ENCODE data around the gene MYCBP.
A peak's percentile ranks its signal among the peaks of the same experiment; 100 is the strongest.
"Not testable (repeated sequence)": the region's sequence is repeated elsewhere in the genome, so short reads cannot be mapped to it uniquely, and the experiment has no call there.

The MYCBP gene, protein sequence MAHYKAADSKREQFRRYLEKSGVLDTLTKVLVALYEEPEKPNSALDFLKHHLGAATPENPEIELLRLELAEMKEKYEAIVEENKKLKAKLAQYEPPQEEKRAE

GRCh38 chr1:38873027-38873969 lies at the start of gene MYCBP:
TSS of gene MYCBP (minus strand) at chr1:38873348. CDS start at chr1:38873305, 43 bp downstream.
- DNase-seq: peak; percentile 98

DNA sequence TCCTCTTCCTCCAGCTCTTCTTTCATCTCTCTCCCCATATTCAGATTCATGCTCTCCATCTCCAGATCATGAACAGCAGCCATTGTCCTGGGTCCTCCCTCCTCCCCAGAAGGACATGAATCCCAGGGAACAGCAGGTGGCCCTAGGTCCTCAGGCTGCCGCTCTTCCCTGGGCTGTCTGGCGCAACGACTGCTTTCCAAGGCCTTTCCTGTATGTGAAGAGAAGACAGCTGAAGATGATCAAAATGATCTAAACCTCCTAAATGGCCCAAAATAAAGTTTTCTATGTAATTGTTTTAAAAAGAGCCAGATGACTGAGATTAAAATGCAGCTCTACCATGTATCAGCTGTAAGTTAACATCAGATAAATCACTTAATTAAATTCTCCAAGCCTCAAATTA lies 46.0 kb upstream of the MYCBP start:
- DNase-seq: no peak

DNA sequence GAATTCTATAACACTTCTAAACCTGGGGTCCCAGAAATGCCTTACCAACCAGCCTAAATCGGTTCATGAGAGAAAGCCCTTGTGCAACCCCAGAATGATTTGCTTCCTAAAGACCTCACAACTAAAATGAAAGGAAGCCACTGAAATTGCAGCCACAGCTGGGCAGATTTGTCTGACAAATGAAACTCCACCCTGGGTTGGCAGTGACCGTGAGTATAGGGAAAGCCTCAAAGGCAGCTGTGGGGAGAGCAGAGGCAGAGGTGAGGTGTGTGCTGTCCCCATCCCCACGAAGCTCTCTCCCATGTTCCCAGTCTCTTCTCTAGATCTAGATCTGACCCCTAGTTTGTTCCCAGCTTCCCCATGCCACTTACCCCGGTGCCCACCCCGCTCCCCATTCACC lies 45.4 kb upstream of the MYCBP start:
- no peak for DNase-seq

- DNase-seq: no peak
Measured at GRCh38 chr1:38917772-38918171, 44.6 kb upstream of the MYCBP start.

DNA sequence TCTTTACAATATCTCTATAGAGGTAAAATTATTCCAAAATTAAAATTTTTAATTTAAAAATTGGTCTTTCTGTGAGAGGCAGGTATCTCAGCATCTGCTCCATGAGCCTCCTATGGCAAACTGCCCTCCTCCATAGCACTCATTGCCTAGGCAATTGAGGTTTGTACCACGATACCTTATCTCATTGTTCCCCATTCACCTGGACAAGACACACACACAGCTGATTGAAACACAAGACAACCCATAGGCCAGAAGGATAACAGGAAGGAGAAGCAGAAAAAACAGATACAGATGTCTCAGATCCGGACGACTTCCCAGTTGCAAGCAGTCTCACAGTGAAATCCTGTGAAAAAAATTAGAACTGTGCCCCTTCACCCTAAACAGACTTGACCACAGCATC lies 44.2 kb upstream of the MYCBP start:
- no peak for DNase-seq

DNA sequence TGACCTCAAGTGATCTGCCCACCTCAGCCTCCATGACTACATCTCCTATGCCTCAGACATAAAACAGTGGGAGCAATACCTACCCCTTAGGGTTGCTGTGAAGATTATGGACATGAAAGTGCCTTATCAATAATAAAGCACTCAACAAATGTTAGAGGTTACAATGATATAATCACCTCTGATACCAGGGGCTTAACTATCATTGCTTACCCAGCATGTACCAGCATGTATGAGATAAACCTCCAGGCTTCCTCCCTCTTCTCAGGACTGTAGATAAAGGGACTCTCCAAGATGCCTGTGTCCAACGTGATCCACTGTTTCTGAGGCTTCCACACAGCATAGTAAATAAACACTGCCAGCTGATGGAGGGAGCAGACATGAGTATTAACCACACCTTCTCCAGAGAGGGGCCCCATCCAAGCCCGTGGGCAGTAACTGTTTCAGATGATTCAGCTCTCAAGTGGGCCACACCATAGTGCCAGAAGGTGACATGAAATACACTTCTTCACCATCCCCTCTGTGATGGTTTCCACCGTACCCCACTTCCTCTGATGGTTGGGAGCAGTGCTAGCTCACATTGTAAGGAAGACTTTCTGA lies 42.3 kb upstream of the MYCBP start:
- no peak for DNase-seq

GRCh38 chr1:38914908-38915307 lies 41.8 kb upstream of the MYCBP start:
- not testable (repeated sequence) for DNase-seq

DNA sequence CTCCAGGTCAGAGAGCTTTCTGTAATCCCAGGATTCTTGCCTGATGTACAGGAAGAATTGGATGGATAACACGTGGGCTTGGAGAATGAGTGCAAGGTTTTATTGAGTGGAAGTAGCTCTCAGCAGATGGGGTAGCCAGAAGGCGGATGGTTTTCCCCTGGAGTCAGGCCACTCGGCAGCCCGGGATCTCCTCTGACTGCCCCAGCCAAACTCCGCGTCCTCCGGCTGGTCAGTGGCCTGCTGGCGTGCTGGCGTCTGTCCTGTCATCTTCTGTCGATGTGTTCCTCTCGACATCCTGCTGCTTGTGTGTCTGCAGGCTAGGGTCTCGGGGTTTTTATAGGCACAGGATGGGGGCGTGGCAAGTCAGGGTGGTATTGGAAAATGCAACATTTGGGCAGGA lies 35.7 kb upstream of the MYCBP start:
- no peak for DNase-seq

DNA sequence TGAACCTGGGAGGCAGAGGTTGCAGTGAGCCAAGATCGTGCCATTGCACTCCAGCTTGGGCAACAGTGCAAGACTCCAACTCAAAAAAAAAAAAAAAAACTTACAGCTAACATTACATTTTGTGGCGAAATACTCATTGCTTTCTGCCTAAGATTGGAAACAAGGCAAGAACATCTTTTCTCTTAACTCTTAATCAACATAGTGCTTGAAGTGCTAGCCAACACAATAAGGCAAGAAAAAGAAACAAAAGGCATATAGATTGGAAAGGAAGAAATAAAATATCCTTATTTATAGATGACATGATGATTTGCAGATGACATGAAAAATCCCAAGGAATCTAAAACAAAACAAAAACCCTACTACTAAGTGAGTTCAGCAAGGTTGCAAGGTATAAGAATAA lies 32.8 kb upstream of the MYCBP start:
- DNase-seq: no peak

DNA sequence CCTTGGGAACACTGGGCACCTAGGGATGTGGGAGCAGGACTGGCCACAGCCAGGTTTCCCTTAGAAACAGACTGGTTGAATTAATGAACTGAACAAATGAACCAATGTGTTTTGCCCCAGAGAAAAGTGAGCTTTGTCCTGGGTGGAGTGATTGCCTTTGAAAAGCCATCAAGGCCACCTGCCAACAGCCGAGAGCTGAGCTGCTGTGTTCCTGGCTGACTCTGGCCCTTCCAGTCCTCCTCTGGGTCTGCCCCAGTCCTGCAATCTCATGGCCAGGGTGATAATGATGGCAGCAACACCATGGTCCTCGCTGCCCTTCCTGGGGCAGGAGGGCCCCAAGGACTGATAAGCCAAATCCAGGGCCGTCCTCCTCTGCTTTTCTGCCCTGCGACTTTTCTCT lies 26.4 kb upstream of the MYCBP start:
- DNase-seq: no peak

- no peak for DNase-seq
Measured at GRCh38 chr1:38898653-38899230, 25.6 kb upstream of the MYCBP start.

- DNase-seq: no peak
Measured at GRCh38 chr1:38896169-38896568, 23.0 kb upstream of the MYCBP start.

DNA sequence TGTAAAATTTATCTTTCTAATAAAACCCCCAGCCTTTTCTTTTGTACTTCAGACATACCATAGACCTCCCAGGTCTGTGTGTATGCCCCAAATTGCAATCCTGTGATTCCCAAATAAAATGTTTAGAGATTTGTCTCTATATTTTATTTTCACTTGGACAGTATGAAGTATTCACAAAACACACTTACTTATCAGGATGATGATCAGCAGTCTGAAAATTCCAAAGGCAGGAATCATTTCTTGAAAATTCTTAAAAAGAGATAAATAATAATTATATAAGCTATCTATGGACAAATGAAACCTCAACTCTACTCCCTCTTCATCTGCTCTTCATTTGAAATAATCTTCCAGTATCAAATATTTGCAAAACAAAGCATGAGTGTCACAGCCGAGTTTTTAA lies 19.8 kb upstream of the MYCBP start:
- no peak for DNase-seq

GRCh38 chr1:38891753-38892152 lies 18.6 kb upstream of the MYCBP start:
- no peak for DNase-seq

DNA sequence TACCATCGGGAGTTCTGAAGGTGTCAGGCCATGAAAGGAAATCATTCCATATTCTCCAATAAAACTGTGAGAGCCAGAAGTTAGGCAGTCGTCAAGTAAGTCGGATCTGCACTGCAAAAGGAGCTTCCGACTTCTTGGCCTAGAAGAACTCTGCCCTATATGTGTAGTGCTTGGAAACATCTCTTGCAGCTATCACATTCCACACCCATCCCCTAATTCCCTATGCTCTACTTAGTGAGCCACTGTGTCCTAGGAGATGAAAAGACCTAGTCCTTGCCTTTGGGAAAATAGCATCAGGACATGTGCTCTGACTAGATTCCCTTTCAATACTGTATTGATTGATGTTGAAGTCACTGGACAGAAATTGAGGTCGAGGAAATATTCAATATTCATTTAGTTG lies 16.4 kb upstream of the MYCBP start:
- DNase-seq: no peak

DNA sequence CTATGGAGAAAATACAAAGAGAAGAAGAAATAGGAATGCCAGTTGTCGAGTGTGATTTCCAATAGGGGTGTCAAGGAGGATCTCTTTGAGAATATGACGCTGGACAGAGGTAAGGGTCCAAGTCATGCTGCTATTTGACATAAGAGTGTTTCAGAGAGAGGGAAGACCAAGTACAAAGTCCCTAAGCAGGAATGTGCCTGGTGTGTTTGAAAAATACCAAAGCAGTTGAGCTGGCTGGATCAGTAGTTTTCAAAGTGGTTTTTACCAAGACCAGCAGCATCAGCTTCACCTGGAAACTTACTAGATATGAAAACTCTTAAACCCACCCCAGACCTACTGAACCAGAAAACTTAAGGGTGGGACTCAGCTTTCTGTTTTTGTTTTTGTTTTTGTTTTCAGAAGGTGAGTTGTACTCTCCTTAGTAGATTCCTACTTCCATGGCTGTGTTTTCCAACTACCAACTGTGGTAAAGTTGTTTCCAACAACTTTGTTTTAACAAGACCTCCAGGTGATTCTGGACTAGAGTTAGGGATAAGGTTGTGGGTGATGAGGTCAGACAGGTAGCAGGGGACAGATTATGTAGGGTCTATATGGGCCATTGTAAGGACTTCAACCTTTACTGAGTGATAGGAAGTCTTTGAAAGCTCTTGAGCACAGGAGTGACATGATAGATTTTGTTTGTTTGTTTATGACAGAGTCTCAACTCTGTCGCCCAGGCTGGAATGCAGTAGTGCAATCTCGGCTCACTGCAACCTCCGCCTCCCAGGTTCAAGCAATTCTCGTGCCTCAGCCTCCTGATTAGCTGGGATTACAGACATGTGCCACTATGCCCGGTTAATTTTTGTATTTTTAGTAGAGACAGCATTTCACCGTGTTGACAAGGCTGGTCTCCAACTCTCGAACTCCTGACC lies 15.5 kb upstream of the MYCBP start:
- DNase-seq: no peak

DNA sequence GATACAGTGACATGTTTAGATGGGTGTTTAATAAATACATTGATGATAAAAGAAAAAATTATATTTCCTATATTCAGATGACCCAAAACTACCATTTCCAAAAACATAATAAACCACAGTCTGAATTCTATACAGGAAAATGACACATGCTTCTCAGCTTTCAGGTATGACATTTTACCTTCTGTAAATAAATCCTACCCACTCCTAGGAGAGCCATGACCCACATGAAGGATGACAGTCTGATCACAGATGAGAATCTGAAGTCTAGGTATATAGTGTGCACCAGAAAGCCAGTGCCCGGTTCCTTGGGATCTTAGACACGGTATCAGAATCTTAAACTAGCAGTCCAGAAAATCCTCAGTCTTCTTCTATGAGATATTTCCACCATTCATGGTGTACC lies 11.9 kb upstream of the MYCBP start:
- no peak for DNase-seq

DNA sequence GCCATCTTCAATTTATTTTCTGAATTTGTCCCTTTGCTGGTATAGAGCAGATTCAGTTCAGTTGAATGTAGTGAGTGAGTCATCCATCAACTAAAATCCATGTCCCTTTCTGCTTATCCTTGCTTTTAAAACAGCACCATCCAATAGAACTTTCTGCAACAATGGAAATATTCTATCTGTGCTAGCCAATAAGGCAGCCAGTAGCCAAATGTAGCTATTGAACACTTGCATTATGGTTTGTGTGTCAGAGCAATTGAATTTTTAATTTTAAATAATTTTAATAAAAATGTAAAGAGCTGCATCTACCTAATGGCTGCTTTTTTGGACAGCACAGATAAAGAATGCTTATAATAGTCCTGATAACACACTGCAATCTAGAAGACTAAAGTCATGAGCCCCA lies 8.3 kb upstream of the MYCBP start, which contains the start of gene GJA9:
Gene GJA9 (minus strand): TSS at position 101 of the 400 bp plus-strand sequence. CDS start 5,489 bp downstream, outside the sequence.
- no peak for DNase-seq

DNA sequence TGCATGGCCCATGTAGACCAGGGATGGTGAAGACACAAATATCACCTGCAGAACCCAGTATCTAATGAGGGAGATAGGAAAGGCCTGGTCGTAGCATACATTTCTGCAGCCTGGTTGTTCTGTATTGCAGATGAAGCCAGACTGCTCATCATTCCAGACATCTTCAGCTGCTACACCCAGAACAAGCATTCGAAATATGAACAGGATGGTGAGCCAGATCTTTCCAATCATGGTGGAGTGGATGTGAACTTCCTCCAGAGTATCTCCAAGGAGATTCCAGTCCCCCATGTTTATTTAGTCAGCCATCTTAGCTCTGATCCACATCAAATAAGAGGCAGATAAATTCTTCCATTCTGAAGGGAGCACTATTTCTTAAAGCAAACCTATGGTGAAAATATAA lies 2.7 kb upstream of the MYCBP start:
- DNase-seq: no peak

- DNase-seq: peak; percentile 12
Measured at GRCh38 chr1:38872401-38873026, 634 bp downstream of the MYCBP start.

DNA sequence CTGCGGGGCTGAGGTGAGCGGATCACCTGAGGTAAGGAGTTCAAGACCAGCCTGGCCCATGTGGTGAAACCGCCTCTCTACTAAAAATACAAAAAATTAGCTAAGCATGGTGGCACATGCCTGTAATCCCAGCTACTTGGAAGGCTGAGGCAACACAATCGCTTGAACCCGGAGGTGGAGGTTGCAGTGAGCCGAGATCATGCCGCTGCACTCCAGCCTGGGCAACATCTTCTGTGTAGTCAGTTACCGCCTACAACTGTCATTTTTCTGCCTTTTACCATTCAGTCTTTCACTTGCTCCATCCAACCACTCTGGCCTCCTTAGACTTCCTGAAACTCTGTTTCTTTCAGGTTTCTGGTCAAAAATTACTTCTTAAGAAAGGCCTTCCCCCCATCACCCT lies 2.2 kb downstream of the MYCBP start:
- no peak for DNase-seq

- DNase-seq: no peak
Measured at GRCh38 chr1:38867208-38867607, 5.9 kb downstream of the MYCBP start.
